ENCODE data around the gene ALOX5AP. TPM values are rescaled to one million over a fixed set of nuclear protein-coding genes. Genes with fewer than 3 reads are reported as not detected.

Gene ALOX5AP
- total RNA-seq, 1 donor from 2014 or later: not detected

GRCh38 chr13:30790592-30790991, 55.2 kb downstream of the ALOX5AP start:
- Mint-ChIP-seq H3K9me3 (ENCODE audit: low read depth) (no peaks in the 10 kb centered on the region), H3K36me3 (ENCODE audit: insufficient read depth) (no peaks in the 10 kb centered on the region), H3K27me3 (peaks cover 21% of the 10 kb centered on the region), H3K4me3 (ENCODE audit: low read depth) (no peak overlapping the region), H3K4me1 (ENCODE audit: low read depth) (peaks cover 5% of the 10 kb centered on the region), H3K27ac (no peak overlapping the region)
- no peak for TF ChIP-seq CTCF (IDR thresholded peaks at IDR 0.05; ENCODE audit: unreplicated experiment)
- no peak for DNase-seq (ENCODE audit: low spot score, unreplicated experiment)

GRCh38 chr13:30791354-30792001, 56.1 kb downstream of the ALOX5AP start:
- H3K27ac Mint-ChIP-seq: no peak overlapping the region
- H3K4me3 Mint-ChIP-seq (ENCODE audit: low read depth): no peak overlapping the region
- TF ChIP-seq CTCF (IDR thresholded peaks at IDR 0.05; ENCODE audit: unreplicated experiment): no peak
- H3K9me3 Mint-ChIP-seq (ENCODE audit: low read depth): no peaks in the 10 kb centered on the region
- H3K4me1 Mint-ChIP-seq (ENCODE audit: low read depth): peaks cover 5% of the 10 kb centered on the region
- DNase-seq (ENCODE audit: low spot score, unreplicated experiment): no peak
- H3K36me3 Mint-ChIP-seq (ENCODE audit: insufficient read depth): no peaks in the 10 kb centered on the region
- peaks cover 27% of the 10 kb centered on the region for H3K27me3 Mint-ChIP-seq

GRCh38 chr13:30792285-30793000, 57.1 kb downstream of the ALOX5AP start:
- H3K36me3 Mint-ChIP-seq (ENCODE audit: insufficient read depth): no peaks in the 10 kb centered on the region
- no peak overlapping the region for H3K27ac Mint-ChIP-seq
- no peak overlapping the region for H3K4me3 Mint-ChIP-seq (ENCODE audit: low read depth)
- H3K9me3 Mint-ChIP-seq (ENCODE audit: low read depth): no peaks in the 10 kb centered on the region
- H3K4me1 Mint-ChIP-seq (ENCODE audit: low read depth): peaks cover 5% of the 10 kb centered on the region
- peak; percentile 26 for TF ChIP-seq CTCF (IDR thresholded peaks at IDR 0.05; ENCODE audit: unreplicated experiment)
- no peak for DNase-seq (ENCODE audit: low spot score, unreplicated experiment)
- peaks cover 28% of the 10 kb centered on the region for H3K27me3 Mint-ChIP-seq

- no peak for DNase-seq (ENCODE audit: low spot score, unreplicated experiment)
- H3K4me3 Mint-ChIP-seq (ENCODE audit: low read depth): no peak overlapping the region
- H3K36me3 Mint-ChIP-seq (ENCODE audit: insufficient read depth): no peaks in the 10 kb centered on the region
- H3K27me3 Mint-ChIP-seq: peaks cover 39% of the 10 kb centered on the region
- no peaks in the 10 kb centered on the region for H3K9me3 Mint-ChIP-seq (ENCODE audit: low read depth)
- no peak overlapping the region for H3K27ac Mint-ChIP-seq
- H3K4me1 Mint-ChIP-seq (ENCODE audit: low read depth): peaks cover 7% of the 10 kb centered on the region
- no peak for TF ChIP-seq CTCF (IDR thresholded peaks at IDR 0.05; ENCODE audit: unreplicated experiment)
Observed at GRCh38 chr13:30796132-30796572, 60.8 kb downstream of the ALOX5AP start.

- Mint-ChIP-seq H3K4me1 (ENCODE audit: low read depth) (peaks cover 7% of the 10 kb centered on the region), H3K4me3 (ENCODE audit: low read depth) (no peak overlapping the region), H3K27ac (no peak overlapping the region), H3K9me3 (ENCODE audit: low read depth) (no peaks in the 10 kb centered on the region), H3K27me3 (peaks cover 40% of the 10 kb centered on the region), H3K36me3 (ENCODE audit: insufficient read depth) (no peaks in the 10 kb centered on the region)
- no peak for TF ChIP-seq CTCF (IDR thresholded peaks at IDR 0.05; ENCODE audit: unreplicated experiment)
- DNase-seq (ENCODE audit: low spot score, unreplicated experiment): no peak
Observed at GRCh38 chr13:30796631-30797601, 61.6 kb downstream of the ALOX5AP start.
